ENCODE results near the gene TMEM179B. TPM values are rescaled to one million over a fixed set of nuclear protein-coding genes. Genes with fewer than 3 reads are reported as not detected.
"Not testable (repeated sequence)": the region's sequence is repeated elsewhere in the genome, so short reads cannot be mapped to it uniquely, and the experiment has no call there.

Gene TMEM179B
- polyA plus RNA-seq, 12 donors: 25.7 to 41.4 (median 28.8) TPM; not detected in 1

DNA sequence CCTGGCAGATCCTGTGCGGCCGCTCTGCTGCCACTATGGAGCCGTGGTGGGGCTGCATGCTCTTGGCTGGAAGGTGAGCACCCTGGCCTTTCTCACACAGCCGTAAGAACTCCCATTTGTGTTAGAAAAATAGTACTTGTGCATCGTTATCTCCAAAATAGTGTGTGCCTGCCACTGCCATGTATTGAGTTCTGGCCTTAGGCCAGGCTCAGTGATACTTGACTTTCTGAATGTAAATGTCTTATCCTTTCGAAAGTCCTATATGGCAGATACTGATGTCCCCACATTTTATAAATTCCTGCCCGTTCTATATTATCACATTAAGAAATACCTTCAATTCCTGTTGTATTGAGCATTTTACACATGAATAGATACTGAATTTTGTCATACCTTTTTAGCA, 4.4 kb upstream of the TMEM179B start:
- DNase-seq: no peak

DNA sequence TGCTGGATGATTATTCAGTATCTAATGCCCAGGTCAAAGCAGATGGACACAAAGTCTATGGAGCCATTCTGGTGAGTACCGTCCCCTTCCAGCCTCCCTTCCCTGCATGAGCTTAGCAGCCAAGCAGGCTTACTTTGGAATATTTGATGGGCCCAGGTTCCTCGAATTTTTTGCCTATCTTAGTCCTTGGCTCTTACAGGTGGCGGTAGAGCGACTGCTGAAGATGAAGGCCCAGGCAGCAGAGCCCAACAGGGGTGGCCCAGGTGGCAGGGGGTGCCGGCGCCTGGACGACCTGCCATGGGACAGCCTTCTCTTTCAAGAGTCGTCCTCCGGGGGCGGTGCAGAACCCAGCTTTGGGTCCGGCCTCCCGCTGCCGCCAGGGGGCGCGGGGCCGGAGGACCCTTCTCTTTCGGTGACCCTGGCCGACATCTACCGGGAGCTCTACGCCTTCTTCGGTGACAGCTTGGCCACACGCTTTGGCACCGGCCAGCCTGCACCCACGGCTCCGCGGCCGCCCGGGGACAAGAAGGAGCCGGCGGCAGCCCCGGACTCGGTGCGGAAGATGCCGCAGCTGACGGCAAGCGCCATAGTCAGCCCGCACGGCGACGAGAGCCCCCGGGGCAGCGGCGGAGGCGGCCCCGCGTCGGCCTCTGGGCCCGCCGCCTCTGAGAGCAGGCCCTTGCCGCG, 741 bp upstream of the TMEM179B start:
- peak; percentile 92 for DNase-seq

DNA sequence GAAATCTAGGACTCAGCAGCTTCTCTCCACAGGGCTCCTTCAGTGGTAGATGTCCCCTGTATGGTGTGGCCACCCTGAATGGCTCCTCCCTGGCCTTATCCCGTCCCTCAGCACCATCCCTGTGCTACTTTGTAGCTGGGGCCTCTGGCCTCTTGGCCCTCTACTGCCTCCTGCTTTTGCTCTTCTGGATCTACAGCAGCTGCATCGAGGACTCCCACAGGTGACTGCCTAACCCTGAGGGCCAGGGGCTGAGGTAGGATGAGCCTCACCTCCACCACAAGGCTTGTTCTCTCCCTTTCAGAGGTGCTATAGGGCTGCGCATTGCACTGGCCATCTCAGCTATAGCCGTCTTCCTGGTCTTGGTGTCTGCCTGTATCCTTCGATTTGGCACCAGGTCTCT, 1.8 kb downstream of the TMEM179B start:
- DNase-seq: no peak

DNA sequence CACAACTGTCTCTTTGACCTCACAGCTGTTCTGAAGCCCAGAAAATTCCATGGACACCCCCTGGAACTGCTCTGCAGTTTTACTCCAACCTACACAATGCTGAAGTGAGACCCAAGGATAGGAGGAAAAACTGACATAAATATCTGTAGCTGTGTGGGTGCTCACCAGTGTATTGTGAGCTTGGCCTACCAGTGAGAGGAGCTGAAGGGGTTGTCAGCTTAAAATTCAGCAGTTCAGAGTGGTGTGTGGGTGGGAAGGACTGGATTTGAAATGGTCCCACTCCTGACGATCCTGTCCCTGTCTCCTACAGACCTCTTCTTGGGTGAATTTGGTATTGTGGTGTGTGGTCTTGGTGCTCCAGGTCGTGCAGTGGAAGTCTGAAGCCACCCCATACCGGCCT, 2.4 kb downstream of the TMEM179B start:
- DNase-seq: no peak

DNA sequence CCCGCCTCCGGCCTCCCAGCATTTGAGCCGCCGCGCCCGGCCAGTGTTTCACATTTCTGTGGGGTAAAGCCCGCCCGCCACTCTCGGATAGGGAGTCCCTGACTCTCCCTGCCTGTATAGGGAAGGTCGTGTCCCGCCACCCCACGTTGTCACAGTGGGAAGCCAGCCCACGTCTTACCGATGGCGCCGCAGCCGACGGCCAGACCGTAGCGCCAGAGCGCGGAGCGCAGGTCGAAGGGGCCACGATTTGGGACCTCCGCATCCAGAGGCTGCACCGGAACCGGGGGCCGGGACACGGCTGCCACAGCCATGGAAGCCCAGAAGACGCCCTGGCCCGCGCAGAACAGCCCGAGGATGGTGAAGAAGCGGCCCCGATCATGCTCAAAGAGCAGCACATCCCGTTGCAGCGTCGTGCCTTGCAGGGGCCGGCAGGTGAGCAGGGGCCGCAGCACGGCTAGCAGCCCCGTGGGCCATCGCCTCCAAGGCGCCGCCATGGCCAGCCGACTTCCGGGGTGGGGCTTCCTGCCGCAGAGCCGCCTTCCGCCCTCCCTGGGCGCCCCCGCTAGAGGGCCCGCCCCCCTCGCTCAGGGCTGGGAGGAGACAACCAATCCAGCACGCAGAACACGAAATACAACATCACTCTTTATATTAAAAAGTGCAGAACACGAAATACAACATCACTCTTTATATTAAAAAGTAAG, 4.4 kb downstream of the TMEM179B start, which contains the start of gene TMEM223:
Gene TMEM223, minus strand, starts transcription at position 506 of the 701 bp plus-strand sequence. Its CDS starts 12 bp downstream, at position 494.
- DNase-seq: peak; percentile 89

DNA sequence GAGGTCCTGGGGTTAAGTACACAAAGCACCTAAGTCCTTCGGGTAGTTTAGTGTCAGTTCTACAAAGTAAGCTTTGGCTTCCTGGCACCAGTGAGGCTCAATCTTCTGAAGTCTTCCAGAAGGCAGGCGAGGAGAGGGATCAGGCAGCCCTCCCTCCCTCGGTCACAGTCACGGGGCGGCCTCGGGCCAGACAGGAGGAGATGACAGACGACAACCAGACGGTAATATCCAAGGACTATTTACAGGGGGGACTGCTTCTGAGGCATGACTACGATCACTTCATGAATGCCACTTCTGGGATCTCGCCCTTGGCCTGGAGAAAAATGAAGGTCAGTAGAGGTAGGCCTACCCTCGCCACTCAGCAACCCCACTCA, 5.0 kb downstream of the TMEM179B start:
- DNase-seq: no peak

DNA sequence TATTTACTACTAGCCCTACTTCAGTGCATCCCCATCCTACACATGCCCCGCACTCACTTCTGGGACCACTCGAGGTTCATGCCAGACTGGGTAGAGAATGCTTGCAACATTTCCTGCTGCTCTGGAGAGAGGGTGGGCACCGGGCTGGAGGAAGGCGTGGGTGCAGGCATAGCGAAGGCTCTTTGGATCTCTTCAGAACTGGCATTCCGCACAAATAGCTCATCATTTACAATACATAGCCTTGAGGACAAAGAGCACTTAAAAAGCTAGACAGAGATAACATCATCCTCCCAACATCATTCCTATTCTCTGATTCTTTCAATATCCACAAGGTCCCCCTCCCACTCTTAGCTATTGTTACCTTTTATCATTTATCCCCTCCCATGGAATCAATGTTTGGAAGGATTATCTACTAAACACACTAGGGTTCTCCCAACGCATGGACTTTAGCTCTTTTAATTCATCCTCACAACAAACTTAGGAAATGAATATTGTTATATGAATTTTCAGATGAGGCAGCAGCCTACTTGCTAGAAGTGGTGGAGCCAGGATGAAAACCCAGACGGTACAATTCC, 7.1 kb downstream of the TMEM179B start:
- no peak for DNase-seq

DNA sequence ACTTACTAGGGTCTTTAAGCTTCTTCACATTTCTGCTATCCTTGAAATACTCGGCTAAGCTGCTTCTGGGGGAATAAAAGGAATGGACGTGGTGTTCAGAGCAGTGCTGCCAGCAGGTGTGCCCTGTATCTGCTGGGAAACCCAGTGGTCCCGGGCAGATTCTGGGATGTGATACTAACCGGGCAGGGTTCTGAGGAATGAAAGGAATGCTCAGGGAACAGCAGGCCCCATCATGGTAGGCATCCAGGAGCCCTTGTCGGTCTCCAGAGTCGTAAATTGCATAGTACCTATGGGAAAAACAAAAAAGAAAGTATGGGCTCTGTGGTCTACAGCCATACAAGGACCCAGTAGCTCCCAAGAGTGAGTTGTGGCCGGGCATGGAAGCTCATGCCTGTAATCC, 9.1 kb downstream of the TMEM179B start:
- no peak for DNase-seq

DNA sequence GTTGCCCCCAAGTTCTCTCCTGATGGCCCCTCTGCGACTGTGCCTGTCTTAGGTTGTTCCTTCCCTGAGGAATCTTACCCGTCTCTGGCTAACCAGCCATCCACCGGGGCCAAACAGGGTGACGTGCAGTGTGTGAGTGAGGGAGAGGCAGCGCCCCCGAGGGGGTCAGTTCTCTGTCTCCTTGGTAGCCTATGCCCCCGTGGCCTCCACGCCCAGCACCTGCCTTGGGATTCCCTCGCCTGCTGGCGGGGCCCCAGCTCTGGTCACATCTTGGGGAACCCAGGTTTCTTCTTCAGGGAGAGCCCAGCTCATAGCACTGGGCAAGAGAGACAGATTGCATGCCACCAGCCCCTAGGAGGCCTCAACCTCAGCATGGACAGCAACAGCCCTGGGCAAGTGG, 12.3 kb downstream of the TMEM179B start:
- DNase-seq: no peak

DNA sequence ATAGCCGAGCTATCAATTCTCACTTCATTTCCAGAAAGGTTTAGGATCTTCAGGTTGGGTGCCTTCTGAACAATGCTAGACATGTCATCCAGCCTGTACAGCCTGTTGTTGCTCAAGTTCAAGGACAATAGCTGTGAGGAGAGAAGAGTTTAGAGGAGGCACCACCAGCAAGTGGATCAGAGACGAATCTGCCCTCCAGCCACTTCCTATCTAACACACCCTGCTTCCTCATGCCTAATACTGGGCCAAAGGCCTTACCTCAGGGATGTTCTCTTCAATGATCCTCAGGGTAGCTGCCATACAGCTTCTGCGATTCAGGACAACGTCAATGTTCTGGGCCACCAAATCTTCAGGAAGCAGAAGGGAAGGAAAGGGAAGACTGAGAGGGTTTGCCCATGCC, 13.9 kb downstream of the TMEM179B start:
- no peak for DNase-seq

DNA sequence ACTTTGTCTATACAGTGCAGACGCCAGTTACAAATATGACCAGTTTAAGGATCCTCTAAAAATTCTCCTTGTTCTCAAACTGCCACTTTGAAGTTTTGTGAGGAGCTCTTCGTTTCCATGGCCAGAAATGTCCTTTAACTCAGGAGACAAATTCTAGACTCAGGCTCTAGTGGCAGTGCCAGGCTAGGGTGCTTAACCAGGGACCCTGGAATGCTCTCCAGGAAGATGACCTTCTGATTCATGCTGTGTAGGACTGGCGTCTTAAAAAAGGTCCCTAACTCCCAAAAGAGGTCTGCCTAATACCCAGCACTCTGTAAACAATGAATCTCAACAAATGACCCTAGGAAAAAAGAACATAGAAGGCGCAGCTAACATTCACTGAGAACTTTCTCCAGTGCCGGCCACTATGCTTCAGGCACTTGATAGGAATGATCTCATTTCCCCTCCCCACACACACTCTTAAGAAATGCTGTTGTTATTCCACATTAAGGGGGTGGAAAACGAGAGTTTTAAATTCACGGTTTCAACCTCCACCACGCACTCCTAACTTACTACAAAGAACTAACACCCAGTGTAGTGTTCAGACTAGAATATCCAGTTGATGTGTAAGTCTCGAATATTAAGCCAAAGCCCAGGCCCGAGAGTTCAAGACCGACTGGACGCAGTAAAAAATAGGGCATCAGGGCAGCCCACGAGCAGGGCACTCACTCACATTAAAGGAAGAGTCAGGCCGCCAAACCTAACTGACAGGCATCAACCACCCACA, 17.3 kb downstream of the TMEM179B start:
- peak; percentile 18 for DNase-seq

DNA sequence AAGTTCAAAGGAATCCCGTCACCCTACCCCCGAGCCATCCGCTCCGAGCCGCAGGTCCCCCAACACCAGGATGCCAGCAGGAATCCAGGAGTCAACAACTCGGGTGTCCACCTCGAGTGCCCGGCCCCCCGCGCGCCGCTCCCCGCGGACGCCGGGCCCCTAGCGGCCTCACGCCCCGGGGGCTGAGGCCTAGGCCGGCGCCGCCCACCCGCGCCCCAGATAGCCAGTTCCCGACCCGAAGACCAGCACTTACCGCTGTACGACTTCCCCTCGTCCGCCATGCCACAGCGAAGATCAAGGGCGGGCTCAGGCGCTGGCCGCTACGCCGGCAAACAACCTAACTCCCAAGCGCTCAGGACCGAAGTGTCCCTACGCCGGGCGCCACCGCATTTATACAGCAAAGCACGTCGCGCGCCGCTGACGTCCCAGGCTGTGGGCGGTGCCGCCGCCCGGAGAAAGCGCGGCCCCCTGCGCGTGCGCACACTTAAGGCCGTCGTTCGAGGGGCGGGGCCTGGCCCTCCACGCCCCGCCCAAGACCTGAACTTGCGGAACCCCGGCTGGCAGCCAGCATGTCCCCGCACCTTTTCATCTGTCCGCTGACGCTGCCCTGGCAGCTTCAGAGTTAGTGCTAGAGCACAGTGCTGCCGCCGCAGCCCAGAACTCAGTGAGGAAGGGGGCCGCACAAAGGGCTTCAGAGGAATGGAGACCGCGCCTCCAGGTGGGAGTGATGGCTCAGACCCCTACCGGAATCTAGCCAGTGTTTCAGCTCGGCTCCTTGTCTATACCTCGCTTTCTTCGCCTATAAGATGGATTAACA, 18.1 kb downstream of the TMEM179B start, which contains the start of gene NXF1:
Gene NXF1, minus strand, starts transcription at position 365 of the 817 bp plus-strand sequence. Its CDS starts 84 bp downstream, at position 281.
- DNase-seq: peak; percentile 97

DNA sequence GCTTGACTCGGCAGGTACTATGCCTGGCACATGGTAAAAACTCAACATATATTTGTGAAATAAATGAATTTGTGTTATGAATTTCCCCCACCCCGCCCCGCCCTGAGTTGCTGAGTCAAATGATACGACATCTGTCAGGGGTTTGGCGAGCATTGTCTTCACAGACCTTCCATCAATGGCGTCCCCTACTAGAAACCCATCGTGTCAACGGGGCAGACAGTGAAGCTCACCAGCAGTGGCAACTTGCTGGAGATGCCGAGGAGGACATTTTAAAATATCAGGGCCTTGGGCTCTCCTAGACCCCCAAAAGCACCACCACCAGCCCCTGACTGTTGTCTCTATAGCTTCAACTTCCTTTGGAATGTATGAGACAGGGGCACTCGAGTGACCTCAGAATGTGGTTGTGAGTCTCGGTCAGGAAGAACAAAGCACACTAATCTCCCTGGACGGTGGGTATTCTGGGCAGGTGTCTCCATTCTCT, 18.8 kb downstream of the TMEM179B start:
- no peak for DNase-seq

DNA sequence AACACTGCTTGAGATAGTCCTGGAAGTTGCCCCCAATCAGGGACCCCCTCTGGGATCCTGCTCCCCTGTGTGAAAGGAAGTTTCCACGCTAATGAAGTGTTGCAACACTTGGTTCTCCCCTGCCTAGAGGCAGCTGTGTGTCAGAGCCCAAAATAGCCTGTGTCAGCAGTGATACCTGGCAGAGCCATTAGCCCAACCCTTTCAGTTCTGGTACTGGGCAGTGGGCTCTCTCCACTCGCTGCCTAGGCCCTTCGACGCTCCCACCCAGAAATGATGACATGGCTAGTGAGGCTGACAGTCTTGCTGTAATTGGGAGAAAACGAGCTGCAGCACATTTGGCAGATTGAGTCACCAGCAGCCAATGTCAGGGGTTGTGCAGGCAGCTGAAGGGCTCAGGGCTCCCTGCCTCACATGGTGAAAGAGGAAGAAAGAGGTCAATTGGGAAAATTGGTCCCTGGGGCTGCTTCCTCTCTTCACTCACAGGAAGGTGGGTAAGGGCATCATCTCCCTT, 19.5 kb downstream of the TMEM179B start:
- no peak for DNase-seq

DNA sequence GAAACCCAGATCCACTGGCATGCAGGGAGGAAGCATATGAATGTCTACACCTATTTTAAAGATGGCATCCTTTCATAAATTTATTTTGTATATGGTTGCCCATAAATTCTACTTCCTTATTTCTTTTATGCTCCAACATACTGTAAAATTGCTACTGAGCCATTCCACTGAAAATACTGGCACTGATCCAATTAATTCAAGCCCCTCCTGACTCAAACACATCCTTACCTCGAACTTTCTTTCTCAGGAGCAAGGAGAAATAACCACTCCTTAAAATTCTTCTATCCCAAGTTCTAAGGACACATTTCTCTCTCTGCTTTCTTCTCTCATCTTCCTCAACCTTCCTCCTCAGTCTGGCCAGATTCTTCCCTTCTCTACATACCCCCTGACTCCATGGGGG, 23.5 kb downstream of the TMEM179B start:
- no peak for DNase-seq

DNA sequence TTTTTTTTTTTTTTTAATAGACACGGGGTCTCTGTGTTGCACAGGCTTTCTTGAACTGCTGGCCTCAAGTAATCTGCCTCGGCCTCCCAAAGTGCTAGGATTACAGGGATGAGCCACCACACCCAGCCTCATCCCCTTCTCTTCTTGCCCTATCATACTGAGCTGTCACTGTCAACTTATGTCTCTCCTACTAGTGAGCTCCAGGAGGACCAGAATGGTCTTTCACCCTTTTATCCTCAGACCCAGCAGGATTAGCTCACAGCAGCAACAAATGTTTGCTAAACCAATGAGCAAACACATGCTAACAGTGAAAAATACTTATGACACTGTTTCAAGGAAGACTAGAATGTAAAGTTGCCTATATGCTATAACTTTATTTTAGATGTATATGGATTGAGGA, 24.5 kb downstream of the TMEM179B start:
- DNase-seq: no peak

DNA sequence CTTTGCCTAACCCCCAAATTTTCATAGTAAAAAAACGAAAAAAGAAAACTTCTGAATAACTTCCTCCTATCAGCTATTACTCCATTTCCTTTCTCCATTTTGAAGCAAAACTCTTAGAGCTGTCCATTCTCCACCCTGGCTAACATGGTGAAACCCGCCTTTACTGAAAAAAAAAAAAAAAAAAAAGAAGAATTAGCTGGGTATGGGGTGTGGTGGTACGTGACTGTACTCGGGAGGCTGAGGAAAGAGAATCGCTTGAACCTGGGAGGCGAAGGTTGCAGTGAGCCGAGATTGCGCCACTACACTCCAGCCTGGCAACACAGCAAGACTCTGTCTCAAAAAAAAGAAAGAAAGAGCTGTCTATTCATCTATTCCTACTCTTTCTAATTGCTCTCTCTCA, 29.4 kb downstream of the TMEM179B start:
- no peak for DNase-seq

DNA sequence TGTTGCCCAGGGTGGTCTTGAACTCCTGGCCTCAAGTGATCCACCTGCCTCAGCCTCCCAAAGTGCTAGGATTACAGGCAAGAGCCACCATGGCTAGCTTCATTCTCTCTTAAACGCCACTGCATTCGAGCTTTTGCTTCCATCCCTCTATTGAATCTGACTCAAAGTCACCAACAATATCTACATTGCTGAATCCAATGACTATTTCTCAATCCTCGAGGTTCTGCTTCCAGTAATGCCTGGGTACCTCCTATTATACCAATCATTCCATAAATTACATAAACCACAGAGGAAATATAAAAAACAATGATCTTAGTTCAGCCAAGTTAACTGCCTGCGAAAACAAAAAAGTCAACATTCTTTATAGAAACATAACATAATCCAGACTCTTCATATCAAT, 29.9 kb downstream of the TMEM179B start:
- DNase-seq: no peak

DNA sequence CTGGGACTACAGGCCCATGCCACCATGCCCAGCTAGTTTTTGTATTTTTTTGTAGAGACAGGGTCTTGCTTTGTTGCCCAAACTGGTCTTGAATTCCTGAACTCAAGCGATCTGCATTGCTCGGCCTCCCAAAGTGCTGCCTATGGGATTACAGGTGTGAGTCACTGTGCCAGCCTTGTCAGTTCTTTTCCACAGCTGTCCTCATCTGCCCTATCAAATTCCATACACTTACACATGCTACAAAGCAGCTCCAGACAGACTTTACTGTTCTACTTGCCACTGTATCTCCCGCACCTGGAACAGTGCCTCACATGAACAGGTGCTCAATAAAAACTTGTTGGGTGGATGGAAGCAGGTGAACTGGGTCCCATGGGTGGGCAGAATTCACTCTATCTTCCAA, 36.5 kb downstream of the TMEM179B start:
- DNase-seq: no peak

DNA sequence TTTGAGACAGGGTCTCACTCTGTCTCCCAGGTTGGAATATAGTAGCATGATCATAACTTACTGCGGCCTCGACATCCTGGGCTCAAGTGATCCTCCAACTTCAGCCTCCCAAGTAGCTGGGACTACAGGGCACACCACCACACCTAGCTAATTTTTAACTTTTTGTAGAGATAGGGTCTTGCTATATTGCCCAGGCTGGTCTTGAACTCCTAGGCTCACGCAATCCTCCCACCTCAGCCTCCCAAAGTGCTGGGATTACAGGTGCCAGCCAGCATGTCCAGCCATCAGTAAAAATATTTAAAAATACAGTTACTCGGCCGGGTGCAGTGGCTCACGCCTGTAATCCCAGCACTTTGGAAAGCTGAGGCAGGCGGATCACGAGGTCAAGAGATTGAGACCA, 40.9 kb downstream of the TMEM179B start:
- not testable (repeated sequence) for DNase-seq

DNA sequence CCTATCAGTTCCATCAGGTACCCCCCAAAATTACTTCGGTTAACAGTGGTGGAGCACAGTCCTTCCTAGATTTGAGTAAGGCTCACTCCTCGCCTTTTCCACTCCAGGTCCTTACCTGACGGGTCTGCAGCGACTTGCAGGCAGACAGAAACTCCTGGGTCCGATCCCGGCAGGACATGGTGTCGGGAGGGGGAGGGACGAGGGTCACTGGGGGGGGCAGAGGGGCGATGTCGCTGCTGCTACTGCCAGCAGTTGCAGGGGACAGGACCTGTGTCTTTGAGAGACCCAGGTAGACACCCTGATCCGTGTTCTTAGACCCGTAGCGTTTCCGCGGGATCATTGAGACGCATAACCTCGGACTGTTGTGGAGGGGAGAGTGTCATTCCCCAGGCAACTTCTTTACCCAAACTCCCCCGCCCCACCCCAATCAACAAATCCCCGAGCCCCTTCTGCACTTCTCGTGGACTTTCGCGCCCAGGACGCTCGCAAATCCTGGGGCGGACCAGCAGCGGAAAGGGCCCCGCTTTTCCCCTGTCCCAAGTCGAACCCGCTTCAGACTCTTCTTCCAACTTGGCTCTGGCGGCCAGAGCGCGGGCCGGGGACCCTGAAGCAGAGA, 43.8 kb downstream of the TMEM179B start:
- DNase-seq: no peak
